ENCODE results near the gene KIF14.
"Not testable (repeated sequence)": the region's sequence is repeated elsewhere in the genome, so short reads cannot be mapped to it uniquely, and the experiment has no call there.

GRCh38 chr1:200524551-200524950, 96.0 kb downstream of the KIF14 start:
- not testable (repeated sequence) for TF ChIP-seq CTCF (conservative IDR thresholded peaks at IDR 0.05; ENCODE audit: low read depth, low read length); EZH2 (IDR thresholded peaks at IDR 0.05; ENCODE audit: borderline replicate concordance, low read depth, low read length, poor library complexity, severe bottlenecking)
